Common myeloid progenitor, CD34-positive (primary cell): ENCODE results near the gene NACA.
A peak's percentile ranks its signal among the peaks of the same experiment; 100 is the strongest.

Source experiments
- CTCF ChIA-PET: fragments of 350-600 bp; sonication (Branson Sonifier 250); formaldehyde crosslinking; loops from one replicate; lab custom pipeline; 2021; ENCODE audit warnings: antibody characterized with exemption; lab: Charles Lee
- POLR2A ChIA-PET: fragments of 350-600 bp; sonication (Branson Sonifier 250); formaldehyde crosslinking; loops from one replicate; lab custom pipeline; 2021; ENCODE audit warnings: antibody characterized with exemption; lab: Charles Lee
- DNase-seq, 3 donors: peaks; one replicate each; pipeline versions ENCODE4 v3.0.0 to v3.0.0-alpha.2; 2013
- H3K27ac ChIP-seq, 2 experiments: 1 replicate in 1 of 2; 2 replicates in 1 of 2; pipeline ENCODE4 v1.7.0; 2013; ENCODE audit warnings: inconsistent platforms in 2 of 2, low read length in 2 of 2, mild to moderate bottlenecking in 2 of 2, low read depth in 1 of 2, moderate library complexity in 1 of 2; ENCODE audit not compliant: severe bottlenecking in 2 of 2, insufficient read depth in 1 of 2, poor library complexity in 1 of 2
- H3K27me3 ChIP-seq, 5 experiments: replicated peaks in 2 of 5; 1 replicate in 3 of 5; 2 replicates in 2 of 5; pipeline versions ENCODE4 v1.6.1 to v1.7.0; 2013; ENCODE audit warnings: low read length in 4 of 5, mild to moderate bottlenecking in 2 of 5, moderate library complexity in 2 of 5, inconsistent platforms in 1 of 5; ENCODE audit not compliant: insufficient read depth in 5 of 5, control insufficient read depth in 4 of 5
- H3K36me3 ChIP-seq, 4 experiments: 1 replicate in 2 of 4; 2 replicates in 2 of 4; pipeline versions ENCODE4 v1.6.1 to v1.7.0; 2013; ENCODE audit warnings: low read length in 3 of 4, control low read depth in 1 of 4, mild to moderate bottlenecking in 1 of 4; ENCODE audit not compliant: control insufficient read depth in 4 of 4, insufficient read depth in 4 of 4
- H3K4me1 ChIP-seq, 4 experiments: 1 replicate in 3 of 4; 2 replicates in 1 of 4; pipeline versions ENCODE4 v1.6.1 to v1.7.1; 2013; ENCODE audit warnings: low read length in 3 of 4, mild to moderate bottlenecking in 3 of 4, control low read depth in 1 of 4, inconsistent platforms in 1 of 4, moderate library complexity in 1 of 4; ENCODE audit not compliant: control insufficient read depth in 4 of 4, insufficient read depth in 4 of 4; ENCODE audit errors: control extremely low read depth in 1 of 4
- H3K4me3 ChIP-seq, 7 experiments: 1 replicate in 4 of 7; 2 replicates in 3 of 7; pipeline versions ENCODE4 v1.5.1 to v1.7.0; 2013; ENCODE audit warnings: mild to moderate bottlenecking in 7 of 7, low read length in 6 of 7, moderate library complexity in 6 of 7, inconsistent platforms in 2 of 7, low read depth in 2 of 7, control low read depth in 1 of 7; ENCODE audit not compliant: insufficient read depth in 4 of 7, control insufficient read depth in 1 of 7; ENCODE audit errors: extremely low read depth in 1 of 7
- H3K9me3 ChIP-seq, 5 experiments: 1 replicate in 4 of 5; 2 replicates in 1 of 5; pipeline versions ENCODE4 v1.6.1 to v1.7.1; 2013; ENCODE audit warnings: low read length in 4 of 5, mild to moderate bottlenecking in 2 of 5, inconsistent platforms in 1 of 5, low read depth in 1 of 5, moderate library complexity in 1 of 5; ENCODE audit not compliant: control insufficient read depth in 4 of 5, insufficient read depth in 2 of 5; ENCODE audit errors: control extremely low read depth in 1 of 5
- WGBS: methylation state at CpG from one replicate; pipeline ENCODE4 v1.1.5; 2013; ENCODE audit not compliant: insufficient coverage; 5-methylcytosine and 5-hydroxymethylcytosine counted together

NACA gene

DNA sequence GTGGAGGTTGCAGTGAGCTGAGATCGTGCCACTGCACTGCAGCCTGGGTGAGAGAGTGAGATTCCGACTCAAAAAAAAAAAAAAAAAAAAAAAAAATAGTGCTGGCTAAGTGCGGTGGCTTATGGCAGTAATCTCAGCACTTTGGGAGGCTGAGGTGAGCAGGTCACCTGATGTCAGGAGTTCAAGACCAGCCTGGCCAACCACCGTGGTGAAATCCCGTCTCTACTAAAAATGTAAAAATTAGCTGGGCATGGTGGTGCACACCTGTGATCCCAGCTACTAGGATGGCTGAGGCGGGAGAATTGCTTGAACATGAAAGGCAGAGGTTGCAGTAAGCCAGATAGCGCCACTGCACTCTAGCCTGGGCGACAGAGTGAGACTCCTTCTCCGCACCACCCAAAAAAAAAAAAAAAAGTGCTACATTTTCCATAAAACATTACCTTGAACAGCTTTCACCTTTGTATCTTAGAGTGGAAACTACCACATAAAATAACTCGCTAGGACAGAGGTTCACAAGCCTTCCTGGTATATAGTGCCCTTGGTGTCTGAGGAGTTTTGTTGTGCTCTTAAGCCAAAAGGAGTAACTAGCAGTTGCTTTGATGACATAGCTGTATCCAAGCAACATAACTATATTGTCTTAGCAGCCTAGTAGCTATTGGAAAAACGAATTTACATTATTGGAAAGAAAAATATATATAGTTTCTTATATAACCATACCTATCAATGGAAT, 48.1 kb downstream of the NACA start:
- POLR2A ChIA-PET: interaction anchor here (0.8 to 0.9 kb wide), 2 partner anchors 40 to 45 kb away, joined by 3 to 4 read pairs; no protein-coding TSS in a partner anchor
- WGBS: 70% methylated on average over 4 of the region's 11 CpGs
- peak overlapping the region; percentile 33 to 54 for H3K27ac ChIP-seq
- peak in 2 of 3 donors; percentile 18 to 26 for DNase-seq
- CTCF ChIA-PET: interaction anchor here (0.6 to 2.3 kb wide), 5 partner anchors 9 to 631 kb away, joined by 3 to 8 read pairs (median 4); no protein-coding TSS in a partner anchor
- no peaks in the 10 kb centered on the region for H3K9me3 ChIP-seq
- H3K4me3 ChIP-seq: no peak overlapping the region
- peaks cover 0 to 8% (median 3%) of the 10 kb centered on the region in 4 experiments for H3K4me1 ChIP-seq
- peaks cover 6 to 24% (median 17%) of the 10 kb centered on the region in 4 experiments for H3K36me3 ChIP-seq
- H3K27me3 ChIP-seq: no peaks in the 10 kb centered on the region

DNA sequence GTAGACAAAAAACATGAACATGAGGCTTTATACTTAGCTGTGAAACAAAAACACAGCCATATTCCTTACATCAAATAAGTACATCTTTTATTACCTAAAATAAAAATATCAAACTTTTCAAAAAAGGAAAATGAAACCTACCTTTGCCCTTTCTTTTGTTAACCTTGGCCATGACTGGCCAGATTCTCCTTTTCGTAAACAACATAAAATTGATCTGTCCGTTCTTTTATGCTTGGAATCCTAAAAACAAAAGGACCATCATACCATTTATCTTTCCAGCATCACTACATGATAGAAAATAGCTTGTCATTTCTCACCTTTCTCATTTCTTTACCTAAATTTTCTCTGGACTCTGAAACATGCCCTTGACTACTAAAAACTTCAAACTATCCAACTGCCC, 53.5 kb downstream of the NACA start:
- 100% methylated on average over 2 of the region's 2 CpGs for WGBS
- H3K4me1 ChIP-seq: no peaks in the 10 kb centered on the region
- DNase-seq: no peak
- no peaks in the 10 kb centered on the region for H3K27me3 ChIP-seq
- CTCF ChIA-PET: interaction anchor here (0.8 to 1.6 kb wide), 4 partner anchors 9 to 13 kb away, joined by 3 to 6 read pairs (median 4); no protein-coding TSS in a partner anchor
- H3K9me3 ChIP-seq: no peaks in the 10 kb centered on the region
- no peak overlapping the region for H3K4me3 ChIP-seq
- H3K27ac ChIP-seq: no peak overlapping the region
- peaks cover 20 to 57% (median 41%) of the 10 kb centered on the region in 4 experiments for H3K36me3 ChIP-seq
- POLR2A ChIA-PET: no interaction called here

DNA sequence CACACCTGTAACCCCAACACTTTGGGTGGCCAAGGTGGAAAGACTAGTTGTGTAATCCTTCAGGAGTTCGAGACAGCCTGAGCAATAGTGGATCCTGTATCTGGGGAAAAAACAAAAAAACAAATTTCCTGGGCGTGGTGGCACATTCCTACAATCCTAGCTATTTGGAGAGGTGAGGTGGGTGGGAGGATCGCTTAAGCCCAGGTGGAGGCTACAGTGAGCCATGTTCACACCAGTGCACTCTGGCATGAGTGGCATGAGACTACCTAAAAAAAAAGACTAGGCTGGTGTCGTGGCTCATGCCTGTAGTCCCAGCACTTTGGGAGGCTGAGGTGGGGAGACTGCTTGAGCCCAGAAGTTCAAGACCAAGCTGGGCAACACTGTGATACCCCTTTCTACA, 54.3 kb downstream of the NACA start:
- no peaks in the 10 kb centered on the region for H3K9me3 ChIP-seq
- H3K27ac ChIP-seq: no peak overlapping the region
- WGBS: 98% methylated on average over 4 of the region's 4 CpGs
- CTCF ChIA-PET: interaction anchor here (0.8 to 1.6 kb wide), 4 partner anchors 12 to 61 kb away, joined by 3 to 6 read pairs (median 4); no protein-coding TSS in a partner anchor
- H3K27me3 ChIP-seq: no peaks in the 10 kb centered on the region
- H3K4me3 ChIP-seq: no peak overlapping the region
- no peaks in the 10 kb centered on the region for H3K4me1 ChIP-seq
- POLR2A ChIA-PET: interaction anchor here (0.9 kb wide), 1 partner anchor 8 kb away, joined by 3 read pairs; no protein-coding TSS in a partner anchor
- DNase-seq: no peak
- peaks cover 20 to 65% (median 45%) of the 10 kb centered on the region in 4 experiments for H3K36me3 ChIP-seq

DNA sequence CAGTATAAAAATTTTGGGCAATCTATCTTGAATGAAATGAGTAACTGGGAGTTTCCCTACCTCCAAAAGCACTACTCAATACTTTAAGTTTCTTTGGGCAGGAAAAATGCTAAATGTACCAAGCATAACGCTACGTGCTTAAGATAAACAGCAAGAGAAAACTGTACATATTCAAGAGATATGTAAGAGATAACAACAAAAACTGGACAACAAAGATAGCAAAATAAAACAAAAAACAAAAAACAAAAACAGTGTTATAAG, 57.0 kb downstream of the NACA start:
- POLR2A ChIA-PET: interaction anchor here (0.6 kb wide), 1 partner anchor 43 kb away, joined by 7 read pairs; no protein-coding TSS in a partner anchor
- no peaks in the 10 kb centered on the region for H3K9me3 ChIP-seq
- CTCF ChIA-PET: no interaction called here
- H3K27ac ChIP-seq: no peak overlapping the region
- peaks cover 28 to 81% (median 56%) of the 10 kb centered on the region in 4 experiments for H3K36me3 ChIP-seq
- WGBS: no CpG with 5 or more reads among the region's 2 CpGs
- no peak for DNase-seq
- H3K4me1 ChIP-seq: no peaks in the 10 kb centered on the region
- H3K27me3 ChIP-seq: no peaks in the 10 kb centered on the region
- H3K4me3 ChIP-seq: no peak overlapping the region
